GM21529 (cell line): ENCODE measurements around the gene HMOX2.

Source experiments
- ATAC-seq: cut with Tn5 transposase; IDR thresholded peaks from one replicate; pipeline ENCODE4 v1.9.1; 2021; ENCODE audit not compliant: unreplicated experiment

HMOX2 gene

DNA sequence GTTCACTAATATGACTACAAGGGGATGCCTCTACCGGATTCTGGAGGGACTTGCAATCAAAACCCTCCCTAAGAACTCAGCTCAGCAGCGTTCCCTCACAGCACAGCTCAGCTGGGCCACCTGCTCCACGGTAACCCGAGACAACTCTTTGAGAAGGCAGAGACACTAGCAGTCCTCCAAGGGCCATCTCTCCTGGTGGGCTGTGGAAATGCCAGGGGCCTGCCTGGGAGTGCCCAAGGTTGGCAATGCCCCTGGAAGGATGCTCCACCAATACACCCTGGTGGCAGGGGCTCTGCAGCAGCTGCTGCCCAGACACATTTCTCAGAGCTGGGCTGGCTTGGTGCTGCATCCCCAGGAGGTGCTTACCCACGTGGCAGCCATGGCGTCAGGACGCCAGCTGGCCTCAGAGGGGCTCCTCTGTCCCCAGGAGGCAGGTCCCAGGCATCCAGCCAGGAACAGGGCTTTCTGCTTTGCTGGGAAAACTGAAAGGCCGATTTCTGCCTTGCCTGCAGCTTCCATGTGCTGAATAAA, 45.9 kb downstream of the HMOX2 start:
- ATAC-seq, result no peak

DNA sequence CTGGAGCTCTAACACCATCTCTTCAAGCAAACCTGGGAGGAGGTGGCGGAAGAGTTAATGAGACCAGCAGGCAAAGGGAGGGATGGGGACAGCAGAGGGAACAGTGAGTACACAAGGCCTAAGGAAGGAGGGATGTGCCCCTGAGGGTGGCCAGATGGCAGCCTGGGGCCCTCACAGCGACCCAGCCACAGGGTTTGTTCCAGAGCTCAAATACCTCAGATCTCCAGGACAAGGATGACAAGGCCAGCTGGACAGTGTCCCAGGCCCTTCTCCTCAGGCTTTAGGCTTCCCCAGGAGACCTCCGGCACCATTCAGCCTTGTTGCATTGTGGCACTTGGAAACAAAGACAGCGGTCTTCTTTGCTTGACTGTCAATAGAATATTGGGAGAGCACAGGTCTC, 47.5 kb downstream of the HMOX2 start:
- no peak for ATAC-seq

- ATAC-seq, result no peak
Observed at GRCh38 chr16:4524571-4524970, 48.4 kb downstream of the HMOX2 start.

DNA sequence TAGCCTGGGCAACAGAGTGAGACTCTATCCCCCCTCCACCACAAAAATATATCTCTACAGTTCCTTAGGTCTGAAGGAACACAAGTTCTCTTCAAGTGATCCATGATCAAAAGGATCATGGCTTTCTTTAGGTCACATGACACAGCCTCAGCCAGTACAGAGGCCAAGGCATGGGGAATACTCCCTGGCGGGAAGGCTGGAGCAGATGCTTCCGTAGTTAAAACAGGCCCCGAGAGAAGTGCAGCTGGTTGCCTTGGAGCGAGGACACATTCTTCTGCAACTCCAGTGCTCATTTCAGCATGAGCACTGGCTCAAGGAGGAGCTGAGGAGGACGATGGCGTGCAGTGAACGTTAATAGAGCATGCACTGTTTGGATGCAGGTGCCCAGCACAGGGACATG, 48.9 kb downstream of the HMOX2 start:
- ATAC-seq, result no peak

GRCh38 chr16:4525634-4526277, 49.6 kb downstream of the HMOX2 start:
- no peak for ATAC-seq

GRCh38 chr16:4529085-4530060, 53.2 kb downstream of the HMOX2 start:
- no peak for ATAC-seq

GRCh38 chr16:4531811-4532210, 55.6 kb downstream of the HMOX2 start:
- no peak for ATAC-seq

- ATAC-seq, result no peak
Observed at GRCh38 chr16:4532238-4532637, 56.0 kb downstream of the HMOX2 start.

DNA sequence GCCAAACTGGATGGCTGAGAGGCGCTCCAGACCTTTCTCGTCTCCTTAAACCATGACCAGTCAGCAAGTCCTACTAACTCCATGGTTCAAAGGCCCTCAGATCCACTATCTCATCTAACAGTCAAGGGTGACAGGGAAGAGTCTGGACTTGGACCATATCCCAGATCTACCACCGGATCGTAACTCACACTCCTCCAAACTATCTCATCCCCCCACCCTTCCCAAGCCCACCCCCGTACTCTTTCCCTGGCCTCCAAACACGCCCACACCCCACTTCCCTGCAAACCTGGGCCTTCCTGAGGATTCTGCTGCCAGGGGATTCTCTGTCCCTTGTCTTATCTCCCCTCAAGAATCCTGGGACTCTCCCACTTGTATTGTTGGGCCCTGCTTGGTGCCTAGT, 57.3 kb downstream of the HMOX2 start:
- ATAC-seq, result no peak

DNA sequence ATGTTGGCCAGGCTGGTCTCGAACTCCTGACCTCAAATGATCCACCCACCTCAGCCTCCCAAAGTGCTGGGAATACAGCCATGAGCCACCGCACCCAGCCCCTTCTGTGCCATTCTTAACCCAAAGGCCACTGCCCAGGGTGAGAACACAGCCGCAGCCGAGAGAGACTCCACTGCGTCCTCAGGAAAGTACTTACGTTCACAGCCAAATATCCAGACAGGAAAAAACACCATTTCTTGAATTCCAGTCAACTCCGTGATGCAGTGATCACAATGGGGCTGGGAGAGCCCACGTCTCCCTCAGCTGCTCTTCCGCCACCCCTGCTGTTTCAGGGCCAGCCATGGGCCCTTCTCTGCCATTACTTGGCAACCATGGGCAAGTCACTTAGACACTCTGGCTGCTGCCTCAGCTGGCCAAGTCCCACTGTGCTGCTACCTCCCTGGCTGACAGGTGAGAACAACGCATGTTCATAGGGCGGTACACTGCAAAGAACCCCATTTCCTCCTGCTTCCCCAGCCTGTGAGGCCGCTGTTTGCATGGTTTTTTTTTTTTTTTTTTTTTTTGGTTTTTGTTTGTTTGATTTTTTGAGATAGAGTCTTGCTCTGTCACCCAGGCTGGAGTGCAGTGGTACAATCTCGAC, 58.1 kb downstream of the HMOX2 start:
- no peak for ATAC-seq

GRCh38 chr16:4535627-4536108, 59.5 kb downstream of the HMOX2 start:
- ATAC-seq, result no peak

DNA sequence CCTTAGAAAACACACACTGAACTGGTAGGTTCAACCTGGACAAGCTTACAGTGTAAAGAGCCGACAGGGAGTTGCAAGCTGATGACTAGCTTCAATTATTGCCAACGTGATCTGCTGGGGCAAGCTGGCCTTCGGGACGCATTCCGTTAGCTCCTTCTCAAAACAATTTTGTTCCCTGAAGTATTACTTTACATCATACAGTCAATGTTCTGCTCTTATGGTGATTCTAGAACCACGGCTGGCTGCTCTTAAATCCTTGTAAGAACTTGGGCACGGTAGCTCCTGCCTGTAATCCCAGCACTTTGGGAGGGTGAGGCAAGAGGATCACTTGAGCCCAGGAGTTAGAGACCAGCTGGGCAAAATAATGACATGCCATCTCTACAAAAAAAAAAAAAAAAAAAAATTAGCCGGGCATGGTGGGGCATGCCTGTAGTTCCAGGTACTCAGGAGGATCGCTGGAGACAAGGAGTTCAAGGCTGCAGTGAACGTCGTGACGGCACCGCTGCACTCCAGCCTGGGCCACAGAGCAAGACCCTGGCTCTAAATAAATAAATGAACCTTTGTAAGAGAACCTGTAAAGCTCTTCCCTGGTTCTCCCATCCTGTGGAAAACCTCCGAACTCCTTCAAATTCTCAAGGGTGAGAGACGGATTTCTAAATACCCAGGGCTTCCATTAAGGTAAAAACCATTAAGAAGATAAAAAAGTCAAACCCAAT, 60.4 kb downstream of the HMOX2 start:
- no peak for ATAC-seq

- no peak for ATAC-seq
Observed at GRCh38 chr16:4537376-4538343, 61.5 kb downstream of the HMOX2 start.

- peak; percentile 75 for ATAC-seq
Observed at GRCh38 chr16:4538350-4539235, 62.4 kb downstream of the HMOX2 start, which contains the start of gene CDIP1. Gene CDIP1, minus strand, starts transcription at chr16:4538773. Its CDS starts 24,643 bp downstream, at chr16:4514130.

DNA sequence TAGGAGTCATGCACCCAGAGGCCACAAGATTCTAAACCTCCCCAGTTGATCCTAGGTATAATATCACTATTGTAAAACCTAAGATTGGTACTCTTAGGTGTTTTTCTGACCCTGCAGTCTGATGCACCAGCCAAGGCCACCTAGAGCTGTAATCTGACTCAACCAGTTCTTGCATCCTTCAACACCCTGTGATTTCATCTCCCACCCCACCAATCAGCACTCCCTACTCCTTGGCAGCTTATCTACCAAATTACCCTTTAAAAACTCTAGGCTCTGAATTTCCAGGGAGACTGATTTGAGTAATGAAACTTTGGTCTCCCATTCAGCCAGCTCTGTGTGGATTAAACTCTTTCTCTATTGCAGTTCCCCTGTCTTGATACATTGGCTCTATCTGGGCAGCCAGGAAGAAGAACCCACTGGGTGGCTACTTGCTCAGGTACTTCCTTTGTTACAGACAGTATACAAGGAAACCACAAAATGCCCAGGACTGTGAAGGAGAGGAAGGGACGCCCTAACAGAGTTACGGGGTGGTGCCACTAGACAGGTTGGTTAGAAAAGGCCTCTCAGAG, 63.6 kb downstream of the HMOX2 start:
- no peak for ATAC-seq

DNA sequence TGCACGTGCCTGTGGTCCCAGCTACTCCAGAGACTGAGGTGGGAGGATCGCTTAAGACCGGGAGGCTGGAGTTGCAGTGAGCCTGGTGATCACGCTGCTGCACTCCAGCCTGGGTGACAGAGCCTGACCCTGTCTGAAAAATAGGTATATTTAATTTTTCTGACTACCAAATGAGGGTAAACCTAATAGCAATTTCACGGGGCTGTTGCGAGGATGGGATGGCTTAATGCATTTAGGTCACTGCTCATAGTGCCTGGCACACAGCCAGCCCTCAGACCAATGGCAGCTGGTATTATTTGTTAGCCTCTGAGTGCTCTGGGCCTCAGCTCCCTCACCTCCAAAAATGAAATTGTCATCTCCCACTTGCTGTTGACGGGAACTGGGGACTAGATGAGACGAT, 68.3 kb downstream of the HMOX2 start:
- no peak for ATAC-seq

GRCh38 chr16:4548124-4548523, 71.9 kb downstream of the HMOX2 start:
- ATAC-seq, result no peak

GRCh38 chr16:4550591-4550990, 74.4 kb downstream of the HMOX2 start:
- ATAC-seq, result no peak
